Activated T-cell treated with anti-CD3 and anti-CD28 coated beads for 4 hours (primary cell): ENCODE results near the gene RELCH.
"Not testable (repeated sequence)": the region's sequence is repeated elsewhere in the genome, so short reads cannot be mapped to it uniquely, and the experiment has no call there.

ENCODE experiments used
- DNase-seq: peaks from one replicate; pipeline ENCODE4 v3.0.0-alpha.2; 2020

The RELCH gene

GRCh38 chr18:62186774-62187542 is at the start of gene RELCH, which contains the start of gene PIGN:
Gene RELCH, plus strand, starts transcription at chr18:62187255. Its CDS starts 251 bp downstream, at chr18:62187506.
Gene PIGN, minus strand, starts transcription at chr18:62187056. Its CDS starts 25,703 bp downstream, at chr18:62161353.
- peak; percentile 89 for DNase-seq

- DNase-seq: no peak
These were observed 48.4 kb upstream of the RELCH start for GRCh38 chr18:62138461-62139235.

- no peak for DNase-seq
These were observed 46.8 kb upstream of the RELCH start for GRCh38 chr18:62140259-62140658.

GRCh38 chr18:62144338-62144737 is 42.7 kb upstream of the RELCH start:
- DNase-seq: no peak

- no peak for DNase-seq
These were observed 35.8 kb upstream of the RELCH start for GRCh38 chr18:62151068-62151771.

GRCh38 chr18:62152844-62153243 is 34.2 kb upstream of the RELCH start:
- no peak for DNase-seq

- no peak for DNase-seq
These were observed 29.2 kb upstream of the RELCH start for GRCh38 chr18:62157843-62158242.

- DNase-seq: no peak
These were observed 22.7 kb upstream of the RELCH start for GRCh38 chr18:62164310-62164709.

GRCh38 chr18:62164855-62165487 is 22.1 kb upstream of the RELCH start:
- DNase-seq: no peak

GRCh38 chr18:62165583-62165982 is 21.5 kb upstream of the RELCH start:
- DNase-seq: no peak

- DNase-seq: not testable (repeated sequence)
These were observed 20.5 kb upstream of the RELCH start for GRCh38 chr18:62166524-62166923.

- DNase-seq: no peak
These were observed 16.2 kb upstream of the RELCH start for GRCh38 chr18:62170857-62171256.

GRCh38 chr18:62172298-62172697 is 14.8 kb upstream of the RELCH start:
- DNase-seq: no peak

- no peak for DNase-seq
These were observed 11.5 kb upstream of the RELCH start for GRCh38 chr18:62175521-62175920.

GRCh38 chr18:62177271-62177670 is 9.8 kb upstream of the RELCH start:
- no peak for DNase-seq

- DNase-seq: no peak
These were observed 7.8 kb upstream of the RELCH start for GRCh38 chr18:62179213-62179612.

GRCh38 chr18:62182220-62182619 is 4.8 kb upstream of the RELCH start:
- DNase-seq: no peak

GRCh38 chr18:62183578-62184195 is 3.4 kb upstream of the RELCH start:
- DNase-seq: peak; percentile 42

GRCh38 chr18:62186499-62186773 is 619 bp upstream of the RELCH start:
- no peak for DNase-seq

GRCh38 chr18:62187543-62188510 is 772 bp downstream of the RELCH start:
- DNase-seq: no peak

- no peak for DNase-seq
These were observed 2.2 kb downstream of the RELCH start for GRCh38 chr18:62189208-62189607.

- no peak for DNase-seq
These were observed 9.0 kb downstream of the RELCH start for GRCh38 chr18:62196079-62196478.
